Lower lobe of right lung (tissue), 2 donors: ENCODE data around the gene ZFAND5. TPM values are rescaled to one million over a fixed set of nuclear protein-coding genes. Genes with fewer than 3 reads are reported as not detected.

ENCODE experiments used
- ATAC-seq, 2 donors: fragments of 200-7000 bp; cut with Tn5 transposase; one replicate each; pipeline ENCODE4 v1.9.1; 2020 to 2022; ENCODE audit warnings: mild to moderate bottlenecking in 2 of 2, moderate library complexity in 2 of 2
- DNase-seq: peaks from one replicate; pipeline ENCODE4 v3.0.0-alpha.2; 2020
- H3K27ac ChIP-seq: fragments of 200-600 bp; one replicate; pipeline ENCODE4 v1.8.0; 2022
- H3K27me3 ChIP-seq: fragments of 200-600 bp; one replicate; pipeline ENCODE4 v1.8.0; 2022; ENCODE audit warnings: low read depth
- H3K36me3 ChIP-seq: fragments of 200-600 bp; one replicate; pipeline ENCODE4 v1.8.0; 2022; ENCODE audit warnings: mild to moderate bottlenecking
- H3K4me1 ChIP-seq: fragments of 200-600 bp; one replicate; pipeline ENCODE4 v1.8.0; 2022
- H3K4me3 ChIP-seq: fragments of 200-600 bp; one replicate; pipeline ENCODE4 v1.8.0; 2022; ENCODE audit warnings: mild to moderate bottlenecking
- H3K9me3 ChIP-seq: fragments of 200-600 bp; one replicate; pipeline ENCODE4 v1.8.0; 2022
- intact Hi-C: fragments of 100-400 bp; cut with DNase I; formaldehyde crosslinking; loops from one replicate; pipeline ENCODE4 v1.11.0; 2022
- total RNA-seq: library from RNA; stranded (reverse); fragmentation: NEBNext Ultra II Directional; extraction: Animal tissue kit (Norgen Biotek cat#: 25700); gene quantifications from one replicate; pipeline ENCODE4 v1.2.1, GENCODE V29; 2021
- TF ChIP-seq, protein P1 (sequence below): fragments of 200-600 bp; IDR thresholded peaks from one replicate; pipeline ENCODE4 v1.8.0; 2022; ENCODE audit warnings: antibody characterized with exemption, mild to moderate bottlenecking
- donor health status: DM: no; HTN: yes; CAD: no; lungs with severe emphysema.

The ZFAND5 gene
- total RNA-seq, 1 donor from 2014 or later, result 206 TPM

DNA sequence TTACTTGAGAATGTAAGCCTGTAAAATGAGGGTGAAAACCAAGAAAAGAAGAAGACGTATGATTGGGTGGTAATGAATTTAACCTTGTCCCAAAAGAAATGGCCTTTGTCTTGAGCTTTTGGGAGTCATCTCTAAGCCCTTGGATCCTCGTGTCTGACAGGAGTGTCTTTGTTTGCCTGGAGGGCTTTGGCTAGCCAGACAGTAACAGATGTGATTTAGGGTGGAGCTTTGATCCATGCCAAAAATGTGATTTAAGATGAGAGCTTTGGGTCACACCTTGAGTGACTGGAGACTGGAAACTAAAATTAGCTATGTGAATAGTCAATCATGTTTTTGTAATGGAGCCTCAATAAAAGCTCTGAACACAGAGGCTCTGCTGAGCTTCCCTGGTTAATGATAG is 25.9 kb upstream of the ZFAND5 start:
- no peak for ATAC-seq
- DNase-seq, result no peak
- no peaks in the 10 kb centered on the region for H3K9me3 ChIP-seq
- no peaks in the 10 kb centered on the region for H3K27me3 ChIP-seq
- H3K4me3 ChIP-seq, result no peak overlapping the region
- no peak overlapping the region for H3K27ac ChIP-seq
- TF ChIP-seq, protein P1, sequence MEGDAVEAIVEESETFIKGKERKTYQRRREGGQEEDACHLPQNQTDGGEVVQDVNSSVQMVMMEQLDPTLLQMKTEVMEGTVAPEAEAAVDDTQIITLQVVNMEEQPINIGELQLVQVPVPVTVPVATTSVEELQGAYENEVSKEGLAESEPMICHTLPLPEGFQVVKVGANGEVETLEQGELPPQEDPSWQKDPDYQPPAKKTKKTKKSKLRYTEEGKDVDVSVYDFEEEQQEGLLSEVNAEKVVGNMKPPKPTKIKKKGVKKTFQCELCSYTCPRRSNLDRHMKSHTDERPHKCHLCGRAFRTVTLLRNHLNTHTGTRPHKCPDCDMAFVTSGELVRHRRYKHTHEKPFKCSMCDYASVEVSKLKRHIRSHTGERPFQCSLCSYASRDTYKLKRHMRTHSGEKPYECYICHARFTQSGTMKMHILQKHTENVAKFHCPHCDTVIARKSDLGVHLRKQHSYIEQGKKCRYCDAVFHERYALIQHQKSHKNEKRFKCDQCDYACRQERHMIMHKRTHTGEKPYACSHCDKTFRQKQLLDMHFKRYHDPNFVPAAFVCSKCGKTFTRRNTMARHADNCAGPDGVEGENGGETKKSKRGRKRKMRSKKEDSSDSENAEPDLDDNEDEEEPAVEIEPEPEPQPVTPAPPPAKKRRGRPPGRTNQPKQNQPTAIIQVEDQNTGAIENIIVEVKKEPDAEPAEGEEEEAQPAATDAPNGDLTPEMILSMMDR, result no peak
- peaks cover 8% of the 10 kb centered on the region for H3K4me1 ChIP-seq
- H3K36me3 ChIP-seq, result no peaks in the 10 kb centered on the region
- intact Hi-C loops, result no loop called here

DNA sequence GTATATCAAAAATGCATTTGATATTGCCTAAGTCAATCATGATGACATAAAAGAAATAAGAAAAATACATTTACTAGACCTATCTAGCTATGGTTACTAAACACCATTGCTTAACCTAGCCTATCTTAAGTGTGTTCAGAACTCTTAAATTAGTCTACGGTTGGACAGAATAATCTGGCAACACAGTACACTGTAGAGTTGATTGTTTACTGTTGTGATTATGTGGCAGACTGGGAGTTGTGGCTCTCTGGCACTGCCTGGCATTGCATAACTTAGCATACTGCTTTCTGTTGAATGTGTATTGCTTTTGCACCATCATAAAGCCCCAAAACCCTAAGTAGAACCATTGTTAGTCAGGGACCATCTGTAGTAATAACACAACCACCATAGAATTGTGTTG is 21.2 kb upstream of the ZFAND5 start:
- no peak overlapping the region for H3K27ac ChIP-seq
- TF ChIP-seq, protein P1, result no peak
- intact Hi-C loops, result no loop called here
- no peaks in the 10 kb centered on the region for H3K4me1 ChIP-seq
- DNase-seq, result no peak
- H3K4me3 ChIP-seq, result no peak overlapping the region
- ATAC-seq, result no peak
- H3K27me3 ChIP-seq, result no peaks in the 10 kb centered on the region
- no peaks in the 10 kb centered on the region for H3K36me3 ChIP-seq
- no peaks in the 10 kb centered on the region for H3K9me3 ChIP-seq

DNA sequence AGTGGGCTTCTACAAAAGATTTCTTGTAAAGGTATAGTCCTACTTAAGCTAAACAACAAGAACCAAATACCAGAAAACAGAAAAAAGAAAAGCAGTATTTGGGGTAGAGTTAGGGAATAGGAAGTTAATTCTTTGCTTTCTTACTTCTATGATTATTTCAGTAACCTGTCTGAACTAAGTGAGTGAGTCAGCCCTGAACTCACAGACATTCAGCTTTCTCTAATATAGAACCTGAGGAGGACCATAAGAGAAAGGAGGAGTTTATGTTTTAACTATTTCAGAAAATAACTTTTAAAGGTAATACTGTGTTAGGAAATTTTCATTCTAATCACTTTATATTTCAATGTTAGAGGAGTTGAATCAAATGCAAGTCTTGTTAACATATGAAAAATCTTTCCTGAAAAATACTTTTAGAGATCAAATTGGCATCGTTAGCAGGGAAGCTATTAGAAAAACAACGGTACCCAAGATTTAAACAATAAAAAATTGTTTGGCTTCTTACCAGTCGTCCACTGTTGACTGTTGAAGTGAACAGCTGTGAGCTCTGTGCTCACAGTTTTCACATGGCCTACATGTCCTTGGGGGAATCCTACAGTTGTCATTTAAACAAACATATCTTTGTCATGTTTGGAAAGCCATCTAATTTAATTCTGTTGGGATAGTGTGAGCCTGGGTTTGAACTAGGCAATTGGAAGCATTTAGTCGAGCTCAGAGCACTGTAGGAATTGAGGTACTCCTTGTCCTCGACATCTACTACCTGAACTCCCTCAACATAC is 19.9 kb upstream of the ZFAND5 start:
- H3K4me1 ChIP-seq, result no peaks in the 10 kb centered on the region
- no peak overlapping the region for H3K4me3 ChIP-seq
- intact Hi-C loops, result no loop called here
- H3K27me3 ChIP-seq, result no peaks in the 10 kb centered on the region
- H3K36me3 ChIP-seq, result no peaks in the 10 kb centered on the region
- ATAC-seq, result no peak
- no peak overlapping the region for H3K27ac ChIP-seq
- H3K9me3 ChIP-seq, result no peaks in the 10 kb centered on the region
- TF ChIP-seq, protein P1, result no peak
- no peak for DNase-seq

DNA sequence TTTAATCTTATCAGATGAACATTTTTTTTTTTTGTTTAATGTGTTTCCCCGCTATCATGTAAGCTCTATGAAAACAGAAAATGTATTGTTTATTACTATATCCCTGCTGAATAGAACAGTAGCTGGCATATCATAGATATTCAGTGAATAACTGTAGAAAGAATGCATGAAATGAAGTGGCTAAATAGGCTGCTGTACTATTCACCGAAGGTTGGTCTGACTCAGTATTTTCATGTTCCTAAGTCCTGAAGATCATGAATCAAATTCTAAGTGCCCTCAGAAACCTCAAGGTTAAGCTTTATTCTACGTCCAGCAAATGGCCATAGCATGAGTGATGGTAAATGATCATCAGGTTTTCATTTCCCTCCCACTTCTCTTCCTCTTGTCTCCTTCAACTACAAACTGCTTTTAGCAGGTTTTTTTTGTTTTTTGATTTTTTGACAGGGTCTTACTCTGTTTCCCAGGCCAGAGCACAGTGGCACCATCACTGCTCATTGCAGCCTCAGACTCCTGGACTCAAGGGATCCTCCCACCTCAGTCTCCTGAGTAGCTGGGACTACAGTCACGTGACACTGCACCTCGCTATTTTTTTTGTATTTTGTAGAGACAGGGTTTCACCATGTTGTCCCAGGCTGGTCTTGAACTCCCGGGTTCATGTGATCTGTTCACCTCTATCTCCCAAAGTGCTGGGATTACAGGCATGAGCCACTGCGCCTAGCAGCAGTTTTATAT is 19.1 kb upstream of the ZFAND5 start:
- intact Hi-C loops, result no loop called here
- H3K27ac ChIP-seq, result no peak overlapping the region
- no peaks in the 10 kb centered on the region for H3K9me3 ChIP-seq
- no peaks in the 10 kb centered on the region for H3K27me3 ChIP-seq
- TF ChIP-seq, protein P1, result no peak
- DNase-seq (no peak), ATAC-seq (no peak)
- H3K4me3 ChIP-seq, result no peak overlapping the region
- H3K36me3 ChIP-seq, result no peaks in the 10 kb centered on the region
- H3K4me1 ChIP-seq, result no peaks in the 10 kb centered on the region

DNA sequence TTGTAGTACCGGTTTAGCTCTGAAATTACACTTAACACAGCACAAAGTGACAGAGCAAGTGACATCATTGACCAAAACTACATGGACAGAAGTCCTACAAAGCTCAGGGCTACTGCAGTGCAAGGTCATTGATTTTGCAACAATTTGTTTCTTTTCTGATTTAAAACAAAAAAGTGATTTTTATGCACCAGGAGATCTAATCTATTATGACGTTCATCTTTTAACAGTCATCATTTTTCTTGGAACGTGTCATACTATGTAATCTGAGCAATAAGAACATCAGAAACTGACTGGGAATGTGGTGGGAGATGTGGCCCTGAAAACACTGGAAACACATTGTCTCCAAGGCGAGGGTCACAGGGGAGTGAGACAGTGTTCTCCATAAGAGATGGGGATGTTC is 17.4 kb upstream of the ZFAND5 start:
- Histone ChIP-seq H3K4me3 (no peak overlapping the region), H3K27ac (no peak overlapping the region), H3K9me3 (no peaks in the 10 kb centered on the region), H3K4me1 (no peaks in the 10 kb centered on the region), H3K36me3 (no peaks in the 10 kb centered on the region), H3K27me3 (no peaks in the 10 kb centered on the region)
- intact Hi-C loops, result no loop called here
- TF ChIP-seq, protein P1, result no peak
- DNase-seq, result no peak
- no peak for ATAC-seq
